Glutamatergic neuron (in vitro differentiated cells): ENCODE measurements around the gene C3orf22. TPM values are rescaled to one million over a fixed set of nuclear protein-coding genes. Genes with fewer than 3 reads are reported as not detected.

Source experiments
- DNase-seq: peaks from one replicate; pipeline ENCODE4 v3.0.0; 2022
- H3K27ac Mint-ChIP-seq: one replicate; pipeline ENCODE4 v1.8.0; 2020; ENCODE audit warnings: mild to moderate bottlenecking, mixed read lengths, inconsistent platforms; ENCODE audit not compliant: unreplicated experiment
- H3K27me3 Mint-ChIP-seq: one replicate; pipeline ENCODE4 v1.8.0; 2020; ENCODE audit warnings: mild to moderate bottlenecking, moderate library complexity, mixed read lengths, inconsistent platforms; ENCODE audit not compliant: unreplicated experiment
- H3K36me3 Mint-ChIP-seq: one replicate; pipeline ENCODE4 v1.8.0; 2020; ENCODE audit warnings: mild to moderate bottlenecking, mixed read lengths, inconsistent platforms; ENCODE audit not compliant: unreplicated experiment
- H3K4me1 Mint-ChIP-seq: one replicate; pipeline ENCODE4 v1.8.0; 2020; ENCODE audit warnings: mild to moderate bottlenecking, low read depth, mixed read lengths, inconsistent platforms; ENCODE audit not compliant: unreplicated experiment
- H3K4me3 Mint-ChIP-seq: one replicate; pipeline ENCODE4 v1.8.0; 2020; ENCODE audit warnings: mild to moderate bottlenecking, mixed read lengths, inconsistent platforms; ENCODE audit not compliant: unreplicated experiment
- H3K9me3 Mint-ChIP-seq: one replicate; pipeline ENCODE4 v1.8.0; 2020; ENCODE audit warnings: mild to moderate bottlenecking, moderate library complexity, mixed read lengths, inconsistent platforms; ENCODE audit not compliant: unreplicated experiment
- total RNA-seq: library from RNA; stranded (reverse); fragmentation: NEBNext Ultra II Directional; extraction: Animal tissue kit (Norgen Biotek cat#: 25700); gene quantifications from one replicate; pipeline ENCODE4 v1.2.1, GENCODE V29; 2021; ENCODE audit not compliant: unreplicated experiment
- TF ChIP-seq, protein P1 (sequence below): fragments of 200-600 bp; sonication (generic); IDR thresholded peaks from one replicate; pipeline ENCODE4 v1.5.0; 2021; ENCODE audit not compliant: partially characterized antibody, unreplicated experiment

The C3orf22 gene
- total RNA-seq, 1 donor from 2014 or later: not detected

DNA sequence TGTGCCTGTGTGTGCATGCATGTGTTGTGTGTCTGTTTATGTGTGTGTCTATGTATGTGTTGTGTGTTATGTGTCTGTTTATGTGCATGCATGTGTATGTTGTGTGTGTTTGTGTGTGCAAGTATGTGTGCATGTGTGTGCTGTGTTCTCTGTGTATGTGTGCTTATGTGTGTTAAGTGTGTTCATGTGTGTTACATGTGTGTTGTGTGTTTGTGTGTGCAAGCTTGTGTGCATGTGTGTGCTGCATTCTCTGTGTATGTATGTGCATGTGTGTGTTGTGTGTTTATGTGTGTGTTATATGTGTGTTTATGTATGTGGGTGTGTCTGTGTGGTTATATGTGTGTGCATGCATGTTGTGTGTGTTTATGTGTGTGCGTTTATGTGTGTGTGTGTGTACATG is 56.1 kb downstream of the C3orf22 start:
- H3K4me3 Mint-ChIP-seq: no peak overlapping the region
- peaks cover 5% of the 10 kb centered on the region for H3K4me1 Mint-ChIP-seq
- no peak overlapping the region for H3K27ac Mint-ChIP-seq
- DNase-seq: no peak
- peaks cover 1% of the 10 kb centered on the region for H3K9me3 Mint-ChIP-seq
- peaks cover 4% of the 10 kb centered on the region for H3K36me3 Mint-ChIP-seq
- peaks cover 9% of the 10 kb centered on the region for H3K27me3 Mint-ChIP-seq
- TF ChIP-seq, protein P1, sequence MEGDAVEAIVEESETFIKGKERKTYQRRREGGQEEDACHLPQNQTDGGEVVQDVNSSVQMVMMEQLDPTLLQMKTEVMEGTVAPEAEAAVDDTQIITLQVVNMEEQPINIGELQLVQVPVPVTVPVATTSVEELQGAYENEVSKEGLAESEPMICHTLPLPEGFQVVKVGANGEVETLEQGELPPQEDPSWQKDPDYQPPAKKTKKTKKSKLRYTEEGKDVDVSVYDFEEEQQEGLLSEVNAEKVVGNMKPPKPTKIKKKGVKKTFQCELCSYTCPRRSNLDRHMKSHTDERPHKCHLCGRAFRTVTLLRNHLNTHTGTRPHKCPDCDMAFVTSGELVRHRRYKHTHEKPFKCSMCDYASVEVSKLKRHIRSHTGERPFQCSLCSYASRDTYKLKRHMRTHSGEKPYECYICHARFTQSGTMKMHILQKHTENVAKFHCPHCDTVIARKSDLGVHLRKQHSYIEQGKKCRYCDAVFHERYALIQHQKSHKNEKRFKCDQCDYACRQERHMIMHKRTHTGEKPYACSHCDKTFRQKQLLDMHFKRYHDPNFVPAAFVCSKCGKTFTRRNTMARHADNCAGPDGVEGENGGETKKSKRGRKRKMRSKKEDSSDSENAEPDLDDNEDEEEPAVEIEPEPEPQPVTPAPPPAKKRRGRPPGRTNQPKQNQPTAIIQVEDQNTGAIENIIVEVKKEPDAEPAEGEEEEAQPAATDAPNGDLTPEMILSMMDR: no peak

DNA sequence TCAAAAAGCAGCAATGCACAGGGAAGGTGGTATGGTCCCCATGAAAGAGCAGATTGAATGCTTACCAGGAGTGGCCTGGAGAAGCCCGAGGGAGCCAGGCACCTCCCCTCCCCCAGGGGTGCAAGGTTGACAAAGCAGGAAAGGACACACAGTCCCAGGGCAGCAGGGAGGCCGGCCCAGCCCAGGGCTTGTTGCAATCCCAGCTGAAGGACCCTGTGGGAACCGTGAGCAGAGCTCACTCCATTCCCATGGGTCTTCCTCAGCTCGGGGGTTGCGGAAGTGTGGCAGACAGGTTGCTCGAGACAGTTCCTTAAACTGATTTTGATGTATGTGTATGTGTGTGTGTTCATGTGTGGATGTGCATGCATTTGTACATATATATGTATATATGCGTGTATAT is 57.0 kb downstream of the C3orf22 start:
- TF ChIP-seq, protein P1: no peak
- peaks cover 4% of the 10 kb centered on the region for H3K36me3 Mint-ChIP-seq
- H3K9me3 Mint-ChIP-seq: peaks cover 3% of the 10 kb centered on the region
- no peak for DNase-seq
- no peak overlapping the region for H3K27ac Mint-ChIP-seq
- no peak overlapping the region for H3K4me3 Mint-ChIP-seq
- H3K27me3 Mint-ChIP-seq: peaks cover 9% of the 10 kb centered on the region
- peaks cover 5% of the 10 kb centered on the region for H3K4me1 Mint-ChIP-seq

DNA sequence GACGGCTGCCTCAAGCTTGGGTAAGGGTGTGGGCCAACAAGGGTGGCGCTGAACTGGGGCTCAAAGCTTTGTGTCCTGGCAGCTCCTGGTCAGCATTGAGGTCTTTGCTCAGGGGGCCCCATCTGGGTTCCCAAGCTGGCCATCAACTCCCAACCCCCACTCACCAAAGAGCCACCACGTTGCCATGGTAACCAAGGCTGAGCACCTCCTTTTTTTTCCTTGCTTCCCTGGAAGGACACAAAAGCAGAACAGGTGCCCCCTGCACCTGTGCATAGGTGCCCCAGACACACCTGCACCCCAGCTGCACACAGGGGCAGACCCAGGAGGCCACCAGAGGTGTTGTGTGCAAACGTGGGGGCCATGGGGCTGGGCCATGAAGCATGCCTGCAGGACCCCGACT is 57.7 kb downstream of the C3orf22 start:
- peaks cover 4% of the 10 kb centered on the region for H3K36me3 Mint-ChIP-seq
- no peak overlapping the region for H3K27ac Mint-ChIP-seq
- no peak for DNase-seq
- peaks cover 3% of the 10 kb centered on the region for H3K9me3 Mint-ChIP-seq
- TF ChIP-seq, protein P1: no peak
- H3K27me3 Mint-ChIP-seq: peaks cover 10% of the 10 kb centered on the region
- no peak overlapping the region for H3K4me3 Mint-ChIP-seq
- peaks cover 5% of the 10 kb centered on the region for H3K4me1 Mint-ChIP-seq

DNA sequence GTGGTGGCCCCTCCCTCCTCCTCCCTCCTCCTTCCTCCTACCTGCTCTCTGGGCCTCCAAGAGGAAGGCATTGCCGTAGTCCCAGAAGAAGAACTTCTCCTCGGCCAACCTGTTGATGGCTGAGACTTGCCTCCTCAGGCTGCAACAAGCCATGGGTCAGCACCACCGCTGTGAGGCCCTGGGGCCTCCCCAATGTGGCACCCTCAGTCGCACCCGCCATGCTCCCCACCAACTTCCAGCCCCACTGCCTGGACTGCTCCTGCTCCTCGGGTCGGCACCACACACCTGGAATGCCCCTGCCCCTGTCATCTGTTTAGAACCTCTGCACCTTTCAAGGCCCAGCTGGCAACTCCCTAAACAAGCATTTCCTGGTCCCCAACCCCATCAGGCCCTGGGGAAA is 58.7 kb downstream of the C3orf22 start:
- H3K4me1 Mint-ChIP-seq: peaks cover 5% of the 10 kb centered on the region
- H3K36me3 Mint-ChIP-seq: peaks cover 3% of the 10 kb centered on the region
- H3K27me3 Mint-ChIP-seq: peaks cover 10% of the 10 kb centered on the region
- H3K27ac Mint-ChIP-seq: no peak overlapping the region
- TF ChIP-seq, protein P1: no peak
- peaks cover 3% of the 10 kb centered on the region for H3K9me3 Mint-ChIP-seq
- no peak overlapping the region for H3K4me3 Mint-ChIP-seq
- no peak for DNase-seq

Other genes with a start within 250 kb of the C3orf22 start
- gene KLF15, start 201.5 kb downstream of the C3orf22 start, total RNA-seq: 0.74 TPM
- gene CFAP100, start 164.0 kb downstream of the C3orf22 start, total RNA-seq: not detected
- 39.5 TPM for gene ZXDC, start 83.0 kb downstream of the C3orf22 start, total RNA-seq
- not detected for gene UROC1, start 41.2 kb downstream of the C3orf22 start, total RNA-seq
- gene CHST13, start 34.8 kb downstream of the C3orf22 start, total RNA-seq: not detected
- gene TXNRD3, start 96.2 kb upstream of the C3orf22 start, total RNA-seq: 1.8 TPM
- gene CHCHD6, start 145.3 kb upstream of the C3orf22 start, total RNA-seq: 17.2 TPM